ENCODE data around the gene MRO.

GRCh38 chr18:50757358-50757757, 62.5 kb downstream of the MRO start:
- TF ChIP-seq CTCF (IDR thresholded peaks at IDR 0.05) (no peak), POLR2A (IDR thresholded peaks at IDR 0.05) (no peak), POLR2AphosphoS5 (IDR thresholded peaks at IDR 0.05; ENCODE audit: insufficient read depth in 1 of 2, low read depth in 1 of 2) (no peak)
